ENCODE results near the gene RASIP1.
A peak's percentile ranks its signal among the peaks of the same experiment; 100 is the strongest.

The RASIP1 gene

DNA sequence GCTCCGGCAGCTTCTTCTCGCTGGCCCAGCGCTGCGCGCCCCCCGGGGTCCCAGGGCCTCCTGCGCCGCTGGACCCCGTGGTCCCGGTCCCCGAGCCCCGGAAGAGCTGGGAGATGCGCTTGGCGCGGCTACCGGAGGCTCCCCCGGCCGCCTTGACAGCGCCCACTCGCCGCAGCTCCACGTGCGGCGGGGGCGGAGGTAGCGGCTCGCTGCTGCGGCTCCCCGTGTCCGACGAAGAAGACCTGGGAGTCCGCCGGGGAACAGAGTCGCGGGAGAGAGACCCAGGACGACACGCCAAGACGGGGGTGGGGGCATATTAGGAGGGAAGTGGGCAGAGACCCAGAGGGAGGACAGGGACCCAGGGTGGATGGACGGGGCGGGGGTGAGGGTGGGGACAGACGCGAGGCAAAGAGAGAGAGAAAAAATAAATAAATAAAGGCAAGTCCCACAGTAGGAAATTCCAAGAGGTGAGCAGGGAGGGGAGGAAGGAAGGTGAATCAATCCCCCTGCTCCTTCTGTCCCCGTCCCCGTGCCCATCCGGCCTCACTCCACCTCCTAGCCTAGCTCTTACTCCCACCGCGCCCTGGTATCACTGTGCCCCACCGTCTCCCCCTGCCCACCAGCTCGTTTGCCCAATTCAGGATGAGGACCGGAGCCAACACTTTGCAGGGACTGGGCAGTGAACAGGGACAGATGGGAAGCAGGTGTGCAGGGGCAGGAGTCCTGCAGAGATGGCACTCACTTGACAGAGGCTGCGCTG is 826 bp downstream of the RASIP1 start (continued):
- TF ChIP-seq, protein P1, sequence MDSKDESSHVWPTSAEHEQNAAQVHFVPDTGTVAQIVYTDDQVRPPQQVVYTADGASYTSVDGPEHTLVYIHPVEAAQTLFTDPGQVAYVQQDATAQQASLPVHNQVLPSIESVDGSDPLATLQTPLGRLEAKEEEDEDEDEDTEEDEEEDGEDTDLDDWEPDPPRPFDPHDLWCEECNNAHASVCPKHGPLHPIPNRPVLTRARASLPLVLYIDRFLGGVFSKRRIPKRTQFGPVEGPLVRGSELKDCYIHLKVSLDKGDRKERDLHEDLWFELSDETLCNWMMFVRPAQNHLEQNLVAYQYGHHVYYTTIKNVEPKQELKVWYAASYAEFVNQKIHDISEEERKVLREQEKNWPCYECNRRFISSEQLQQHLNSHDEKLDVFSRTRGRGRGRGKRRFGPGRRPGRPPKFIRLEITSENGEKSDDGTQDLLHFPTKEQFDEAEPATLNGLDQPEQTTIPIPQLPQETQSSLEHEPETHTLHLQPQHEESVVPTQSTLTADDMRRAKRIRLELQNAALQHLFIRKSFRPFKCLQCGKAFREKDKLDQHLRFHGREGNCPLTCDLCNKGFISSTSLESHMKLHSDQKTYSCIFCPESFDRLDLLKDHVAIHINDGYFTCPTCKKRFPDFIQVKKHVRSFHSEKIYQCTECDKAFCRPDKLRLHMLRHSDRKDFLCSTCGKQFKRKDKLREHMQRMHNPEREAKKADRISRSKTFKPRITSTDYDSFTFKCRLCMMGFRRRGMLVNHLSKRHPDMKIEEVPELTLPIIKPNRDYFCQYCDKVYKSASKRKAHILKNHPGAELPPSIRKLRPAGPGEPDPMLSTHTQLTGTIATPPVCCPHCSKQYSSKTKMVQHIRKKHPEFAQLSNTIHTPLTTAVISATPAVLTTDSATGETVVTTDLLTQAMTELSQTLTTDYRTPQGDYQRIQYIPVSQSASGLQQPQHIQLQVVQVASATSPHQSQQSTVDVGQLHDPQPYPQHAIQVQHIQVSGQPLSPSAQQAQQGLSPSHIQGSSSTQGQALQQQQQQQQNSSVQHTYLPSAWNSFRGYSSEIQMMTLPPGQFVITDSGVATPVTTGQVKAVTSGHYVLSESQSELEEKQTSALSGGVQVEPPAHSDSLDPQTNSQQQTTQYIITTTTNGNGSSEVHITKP (tag by site-specific recombination; IDR thresholded peaks at IDR 0.05) = peak; percentile 78
- no peak for TF ChIP-seq ZNF571 (tag by site-specific recombination; IDR thresholded peaks at IDR 0.05)
- TF ChIP-seq ZNF341 (tag by site-specific recombination; IDR thresholded peaks at IDR 0.05; ENCODE audit: low read depth) = peak; percentile 52
- TF ChIP-seq ZNF155 (tag by site-specific recombination; IDR thresholded peaks at IDR 0.05) = no peak
- TF ChIP-seq KLF8 (tag by site-specific recombination; IDR thresholded peaks at IDR 0.05) = 0 out of 2 replicates have a peak, but pooled peaks have one; percentile 19
- peak; percentile 23; the same call in 1 of the 2 replicates for TF ChIP-seq GLIS1 (tag by site-specific recombination; IDR thresholded peaks at IDR 0.05)
- TF ChIP-seq SETDB1 (IDR thresholded peaks at IDR 0.05; ENCODE audit: insufficient read length, low read length) = no peak
- TF ChIP-seq ZNF707 (tag by site-specific recombination; IDR thresholded peaks at IDR 0.05) = no peak
- TF ChIP-seq ZSCAN30 (tag by site-specific recombination; IDR thresholded peaks at IDR 0.05) = no peak
- peak; percentile 20 for TF ChIP-seq ZBTB26 (tag by site-specific recombination; optimal IDR thresholded peaks at IDR 0.05)

GRCh38 chr19:48738557-48739403 is 1.6 kb downstream of the RASIP1 start:
- peak overlapping the region; percentile 36 for H3K4me3 ChIP-seq (ENCODE audit: low read depth, low read length)
- H3K4me1 ChIP-seq (ENCODE audit: control insufficient read depth, insufficient read depth, low read length) = peaks cover 5% of the 10 kb centered on the region
- ChIA-PET CTCF (interaction anchor here (0.5 to 2.1 kb wide), 13 partner anchors 9 to 220 kb away, joined by 3 to 31 read pairs (median 3); partner anchors contain the start of gene CA11), POLR2A (interaction anchor here (0.5 to 2.9 kb wide), 16 partner anchors 9 to 490 kb away, joined by 3 to 35 read pairs (median 6); partner anchors contain the start of genes BAX, CA11, GYS1 and IZUMO1)
- no peaks in the 10 kb centered on the region for H3K9me3 ChIP-seq (ENCODE audit: control insufficient read depth, insufficient read depth, low read depth, low read length)
- peak overlapping the region; percentile 77; the same call in 1 of the 2 replicates for H3K27ac ChIP-seq (ENCODE audit: extremely low read depth, low read depth, low read length)
- H3K36me3 ChIP-seq (ENCODE audit: control insufficient read depth in 2 of 2, insufficient read depth in 1 of 2, low read length in 2 of 2) = no peaks in the 10 kb centered on the region
- TF ChIP-seq ZNF548 (tag by site-specific recombination; IDR thresholded peaks at IDR 0.05) = no peak; the same call in 1 of the 2 replicates
- no peak for TF ChIP-seq ZIC2 (tag by site-specific recombination; IDR thresholded peaks at IDR 0.05)
- peak; percentile 60; the same call in 1 of the 2 replicates for TF ChIP-seq GLIS2 (tag by site-specific recombination; IDR thresholded peaks at IDR 0.05)
- TF ChIP-seq ZNF133 (tag by site-specific recombination; IDR thresholded peaks at IDR 0.05) = no peak
- no peak for TF ChIP-seq ZNF16 (tag by site-specific recombination; IDR thresholded peaks at IDR 0.05; ENCODE audit: low read depth)
- peak; percentile 84 for TF ChIP-seq SP2 (tag by site-specific recombination; IDR thresholded peaks at IDR 0.05)
- no peak for TF ChIP-seq ZNF404 (tag by site-specific recombination; IDR thresholded peaks at IDR 0.05)
- peak; percentile 96 for TF ChIP-seq ZNF335 (tag by site-specific recombination; conservative IDR thresholded peaks at IDR 0.05)
- no peak for TF ChIP-seq ZBTB49 (tag by site-specific recombination; IDR thresholded peaks at IDR 0.05; ENCODE audit: low read depth)
- TF ChIP-seq ZBTB44 (tag by site-specific recombination; IDR thresholded peaks at IDR 0.05) = no peak
- TF ChIP-seq ZNF184 (tag by site-specific recombination; IDR thresholded peaks at IDR 0.05) = no peak
- TF ChIP-seq ZNF670 (tag by site-specific recombination; IDR thresholded peaks at IDR 0.05; ENCODE audit: low read depth) = no peak
- no peak for TF ChIP-seq ATF2 (tag by site-specific recombination; IDR thresholded peaks at IDR 0.05; ENCODE audit: low read depth)
- TF ChIP-seq ZNF561 (tag by site-specific recombination; IDR thresholded peaks at IDR 0.05; ENCODE audit: borderline replicate concordance) = peak; percentile 76; the same call in 1 of the 2 replicates
